Nephron (organoid): ENCODE measurements around the gene CD300H.

Experiments used
- H3K27ac Mint-ChIP-seq, 3 experiments: 2 replicates each; pipeline ENCODE4 v1.8.0; 2020; ENCODE audit warnings: mixed read lengths in 3 of 3, mild to moderate bottlenecking in 2 of 3, moderate library complexity in 1 of 3
- H3K27me3 Mint-ChIP-seq: 2 replicates; pipeline ENCODE4 v1.8.0; 2021; ENCODE audit warnings: low read depth, mild to moderate bottlenecking, moderate library complexity, mixed read lengths
- H3K36me3 Mint-ChIP-seq: 2 replicates; pipeline ENCODE4 v1.8.0; 2020; ENCODE audit warnings: low read depth, mixed read lengths
- H3K4me1 Mint-ChIP-seq: 2 replicates; pipeline ENCODE4 v1.8.0; 2020; ENCODE audit warnings: mixed read lengths
- H3K4me3 Mint-ChIP-seq, 3 experiments: 2 replicates each; pipeline ENCODE4 v1.8.0; 2020; ENCODE audit warnings: mild to moderate bottlenecking in 3 of 3, mixed read lengths in 3 of 3, moderate library complexity in 2 of 3
- H3K9me3 Mint-ChIP-seq: 2 replicates; pipeline ENCODE4 v1.8.0; 2020; ENCODE audit warnings: mixed read lengths
- TF ChIP-seq, protein P1 (sequence below), 3 experiments: fragments of 200-600 bp; sonication (generic); IDR thresholded peaks; one replicate each; pipeline ENCODE4 v1.5.0; 2021; ENCODE audit warnings: antibody characterized with exemption in 3 of 3; ENCODE audit not compliant: unreplicated experiment in 3 of 3

The CD300H gene

GRCh38 chr17:74552037-74552436 lies 15.3 kb downstream of the CD300H start:
- peaks cover 4% of the 10 kb centered on the region for H3K9me3 Mint-ChIP-seq
- TF ChIP-seq, protein P1, sequence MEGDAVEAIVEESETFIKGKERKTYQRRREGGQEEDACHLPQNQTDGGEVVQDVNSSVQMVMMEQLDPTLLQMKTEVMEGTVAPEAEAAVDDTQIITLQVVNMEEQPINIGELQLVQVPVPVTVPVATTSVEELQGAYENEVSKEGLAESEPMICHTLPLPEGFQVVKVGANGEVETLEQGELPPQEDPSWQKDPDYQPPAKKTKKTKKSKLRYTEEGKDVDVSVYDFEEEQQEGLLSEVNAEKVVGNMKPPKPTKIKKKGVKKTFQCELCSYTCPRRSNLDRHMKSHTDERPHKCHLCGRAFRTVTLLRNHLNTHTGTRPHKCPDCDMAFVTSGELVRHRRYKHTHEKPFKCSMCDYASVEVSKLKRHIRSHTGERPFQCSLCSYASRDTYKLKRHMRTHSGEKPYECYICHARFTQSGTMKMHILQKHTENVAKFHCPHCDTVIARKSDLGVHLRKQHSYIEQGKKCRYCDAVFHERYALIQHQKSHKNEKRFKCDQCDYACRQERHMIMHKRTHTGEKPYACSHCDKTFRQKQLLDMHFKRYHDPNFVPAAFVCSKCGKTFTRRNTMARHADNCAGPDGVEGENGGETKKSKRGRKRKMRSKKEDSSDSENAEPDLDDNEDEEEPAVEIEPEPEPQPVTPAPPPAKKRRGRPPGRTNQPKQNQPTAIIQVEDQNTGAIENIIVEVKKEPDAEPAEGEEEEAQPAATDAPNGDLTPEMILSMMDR (IDR thresholded peaks at IDR 0.05; ENCODE audit: unreplicated experiment in 3 of 3), result no peak
- no peaks in the 10 kb centered on the region for H3K36me3 Mint-ChIP-seq
- H3K27ac Mint-ChIP-seq, result no peak overlapping the region
- no peaks in the 10 kb centered on the region for H3K4me1 Mint-ChIP-seq
- H3K4me3 Mint-ChIP-seq, result no peak overlapping the region
- peaks cover 36% of the 10 kb centered on the region for H3K27me3 Mint-ChIP-seq

GRCh38 chr17:74550602-74551001 lies 16.7 kb downstream of the CD300H start:
- peaks cover 32% of the 10 kb centered on the region for H3K27me3 Mint-ChIP-seq
- no peaks in the 10 kb centered on the region for H3K4me1 Mint-ChIP-seq
- H3K4me3 Mint-ChIP-seq, result no peak overlapping the region
- TF ChIP-seq, protein P1 (IDR thresholded peaks at IDR 0.05; ENCODE audit: unreplicated experiment in 3 of 3), result no peak
- no peaks in the 10 kb centered on the region for H3K36me3 Mint-ChIP-seq
- no peaks in the 10 kb centered on the region for H3K9me3 Mint-ChIP-seq
- no peak overlapping the region for H3K27ac Mint-ChIP-seq

- Mint-ChIP-seq H3K4me3 (no peak overlapping the region), H3K27me3 (peaks cover 33% of the 10 kb centered on the region), H3K4me1 (no peaks in the 10 kb centered on the region), H3K36me3 (no peaks in the 10 kb centered on the region), H3K27ac (no peak overlapping the region), H3K9me3 (no peaks in the 10 kb centered on the region)
- TF ChIP-seq, protein P1 (IDR thresholded peaks at IDR 0.05; ENCODE audit: unreplicated experiment in 3 of 3), result no peak
Measured at GRCh38 chr17:74549343-74549742, 18.0 kb downstream of the CD300H start.

DNA sequence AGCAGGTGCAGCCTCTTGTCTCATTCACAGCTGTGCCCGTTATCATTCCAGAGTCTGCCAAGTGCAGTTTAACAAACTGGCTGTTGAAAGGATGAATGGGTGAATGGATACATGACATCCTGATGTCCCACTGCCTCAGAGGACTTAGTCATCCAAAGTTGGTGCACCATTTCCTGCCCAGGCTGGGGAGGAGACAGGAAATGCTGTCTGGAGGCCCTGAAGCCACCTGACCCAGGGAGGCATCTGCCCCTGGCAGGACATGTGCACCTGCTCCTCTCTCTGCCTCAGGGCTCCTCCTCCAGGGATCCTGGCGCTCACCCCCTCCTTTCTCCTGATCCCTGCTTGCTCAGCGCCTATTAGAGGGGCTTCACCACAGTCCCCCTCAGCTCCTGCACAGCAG lies 19.6 kb downstream of the CD300H start:
- TF ChIP-seq, protein P1 (IDR thresholded peaks at IDR 0.05; ENCODE audit: unreplicated experiment in 3 of 3), result no peak
- no peaks in the 10 kb centered on the region for H3K36me3 Mint-ChIP-seq
- H3K4me1 Mint-ChIP-seq, result no peaks in the 10 kb centered on the region
- no peaks in the 10 kb centered on the region for H3K9me3 Mint-ChIP-seq
- H3K27ac Mint-ChIP-seq, result no peak overlapping the region
- H3K27me3 Mint-ChIP-seq, result peaks cover 27% of the 10 kb centered on the region
- H3K4me3 Mint-ChIP-seq, result no peak overlapping the region

- Mint-ChIP-seq H3K27ac (no peak overlapping the region), H3K4me3 (no peak overlapping the region), H3K9me3 (no peaks in the 10 kb centered on the region), H3K4me1 (no peaks in the 10 kb centered on the region), H3K27me3 (peaks cover 27% of the 10 kb centered on the region), H3K36me3 (no peaks in the 10 kb centered on the region)
- TF ChIP-seq, protein P1 (IDR thresholded peaks at IDR 0.05; ENCODE audit: unreplicated experiment in 3 of 3), result no peak
Measured at GRCh38 chr17:74547264-74547663, 20.0 kb downstream of the CD300H start.

GRCh38 chr17:74546586-74546985 lies 20.7 kb downstream of the CD300H start:
- peaks cover 25% of the 10 kb centered on the region for H3K27me3 Mint-ChIP-seq
- H3K4me1 Mint-ChIP-seq, result no peaks in the 10 kb centered on the region
- no peaks in the 10 kb centered on the region for H3K36me3 Mint-ChIP-seq
- H3K27ac Mint-ChIP-seq, result no peak overlapping the region
- H3K9me3 Mint-ChIP-seq, result no peaks in the 10 kb centered on the region
- no peak overlapping the region for H3K4me3 Mint-ChIP-seq
- TF ChIP-seq, protein P1 (IDR thresholded peaks at IDR 0.05; ENCODE audit: unreplicated experiment in 3 of 3), result no peak
